Measurements from ENCODE around the gene PRSS8.
"Not testable (repeated sequence)": the region's sequence is repeated elsewhere in the genome, so short reads cannot be mapped to it uniquely, and the experiment has no call there.

The PRSS8 gene

DNA sequence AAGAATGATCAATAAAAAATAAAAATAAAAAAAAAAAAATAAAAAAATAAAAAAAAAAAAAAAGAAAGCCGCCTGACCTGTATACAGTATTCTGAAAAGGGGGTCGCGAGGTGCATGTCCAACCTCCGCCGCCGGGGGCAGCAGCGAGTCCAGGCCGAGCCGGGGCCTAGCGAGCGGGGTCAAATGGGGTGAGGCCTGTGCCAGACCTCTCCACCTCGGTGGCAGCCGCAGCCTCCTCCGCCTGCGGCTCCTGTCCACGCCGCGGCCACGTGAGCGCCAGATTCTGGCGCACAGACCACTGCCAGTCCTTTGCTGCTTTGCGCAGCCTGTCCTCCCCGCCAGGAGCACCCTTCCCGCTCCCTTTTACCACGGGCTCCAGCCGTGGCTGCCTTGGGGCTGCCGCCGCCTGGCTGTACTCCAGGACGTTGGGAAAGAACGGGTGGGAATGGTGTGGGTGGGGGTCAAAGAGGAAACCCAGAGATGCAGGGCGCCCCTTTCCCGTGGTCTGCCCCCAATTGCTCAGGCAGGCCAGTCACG, 29.8 kb downstream of the PRSS8 start:
- Histone ChIP-seq H3K27me3 (replicated peaks; ENCODE audit: control insufficient read depth, insufficient read depth, low read length, poor library complexity, severe bottlenecking) (no peaks in the 10 kb centered on the region), H3K36me3 (ENCODE audit: control insufficient read depth, insufficient read depth, low read length) (peaks cover 8% of the 10 kb centered on the region), H3K9me3 (ENCODE audit: control insufficient read depth, low read length) (no peaks in the 10 kb centered on the region), H3K4me3 (ENCODE audit: insufficient read depth, low read depth, low read length, poor library complexity, severe bottlenecking) (no peak overlapping the region), H3K27ac (ENCODE audit: insufficient read depth, low read length, poor library complexity, severe bottlenecking) (no peak overlapping the region), H3K4me1 (ENCODE audit: control insufficient read depth, insufficient read depth, low read length, poor library complexity, severe bottlenecking) (peaks cover 10% of the 10 kb centered on the region)
- peak; percentile 56 to 65 (median 65) for DNase-seq

DNA sequence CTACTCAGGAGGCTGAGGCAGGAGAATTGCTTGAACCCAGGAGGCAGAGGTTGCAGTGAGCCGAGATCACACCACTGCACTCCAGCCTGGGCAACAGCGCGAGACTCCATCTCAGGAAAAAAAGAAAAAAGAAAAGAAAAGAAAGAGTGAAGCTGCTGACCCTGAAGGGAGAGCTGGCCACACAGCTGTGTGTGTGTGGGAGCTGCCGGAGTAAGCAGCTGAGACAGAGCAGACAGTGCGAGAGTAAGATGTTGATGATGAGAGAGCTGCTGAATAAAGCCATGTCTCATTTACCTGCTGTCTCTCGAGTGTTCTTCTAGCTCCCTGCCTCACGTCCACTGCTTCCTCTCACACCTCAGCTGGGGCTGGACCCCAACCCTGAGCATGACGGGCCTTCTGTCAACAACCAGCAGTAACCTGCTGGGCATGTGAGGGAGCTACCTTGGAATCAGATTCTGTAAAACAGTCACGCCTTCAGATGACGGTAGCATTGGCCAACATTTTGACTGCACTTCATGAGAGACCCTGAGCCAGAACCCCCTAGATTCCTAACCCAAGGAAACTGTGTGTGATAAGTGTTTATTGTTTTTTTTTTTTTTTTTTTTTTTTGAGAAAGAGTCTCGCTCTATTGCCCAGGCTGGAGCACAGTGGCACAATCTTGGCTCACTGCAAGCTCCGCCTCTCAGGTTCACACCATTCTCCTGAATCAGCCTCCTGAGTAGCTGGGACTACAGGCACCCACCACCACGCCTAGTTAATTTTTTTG, 34.5 kb downstream of the PRSS8 start:
- not testable (repeated sequence) for H3K9me3 ChIP-seq (ENCODE audit: control insufficient read depth, low read length); H3K27ac ChIP-seq (ENCODE audit: insufficient read depth, low read length, poor library complexity, severe bottlenecking)

DNA sequence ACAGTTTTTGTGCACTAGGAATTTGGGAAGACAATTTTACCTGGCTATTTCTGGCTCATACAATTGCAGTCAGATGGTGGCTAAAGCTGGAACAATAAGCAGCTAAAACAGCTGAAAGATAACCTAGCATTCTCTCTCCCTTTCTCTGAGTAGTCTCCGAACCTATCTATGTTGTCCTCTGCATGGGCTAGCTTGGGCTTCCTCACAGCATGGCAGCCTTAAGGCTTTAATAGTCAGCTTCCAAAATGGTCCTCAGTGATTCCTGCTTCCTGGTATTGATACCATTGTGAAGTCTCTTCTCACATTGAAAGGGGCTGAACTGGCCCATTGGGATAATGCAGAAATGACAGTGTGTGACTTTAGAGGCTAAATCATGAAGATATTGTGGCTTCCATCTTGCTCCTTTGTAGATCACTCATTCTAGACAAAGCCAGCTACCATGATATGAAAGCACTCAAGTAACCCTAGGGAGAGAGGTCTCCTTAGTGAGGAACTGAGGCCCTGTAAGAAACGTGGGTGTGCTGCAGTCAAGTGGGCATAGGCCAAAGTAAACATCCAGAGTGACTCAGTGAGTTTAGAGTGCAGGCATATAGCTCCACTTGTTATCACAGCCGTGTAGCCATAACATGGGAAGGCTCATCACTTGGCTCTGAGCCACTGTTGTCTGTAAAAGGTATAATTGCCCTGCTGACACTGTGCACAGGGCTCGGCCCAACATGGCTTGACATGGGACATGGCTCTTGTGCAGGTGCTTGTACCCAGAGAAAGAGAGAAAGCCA, 35.5 kb downstream of the PRSS8 start:
- no peak overlapping the region for H3K4me3 ChIP-seq (ENCODE audit: insufficient read depth, low read depth, low read length, poor library complexity, severe bottlenecking)
- no peaks in the 10 kb centered on the region for H3K36me3 ChIP-seq (ENCODE audit: control insufficient read depth, insufficient read depth, low read length)
- no peaks in the 10 kb centered on the region for H3K9me3 ChIP-seq (ENCODE audit: control insufficient read depth, low read length)
- no peak for DNase-seq
- H3K27me3 ChIP-seq (replicated peaks; ENCODE audit: control insufficient read depth, insufficient read depth, low read length, poor library complexity, severe bottlenecking), result no peaks in the 10 kb centered on the region
- no peaks in the 10 kb centered on the region for H3K4me1 ChIP-seq (ENCODE audit: control insufficient read depth, insufficient read depth, low read length, poor library complexity, severe bottlenecking)
- H3K27ac ChIP-seq (ENCODE audit: insufficient read depth, low read length, poor library complexity, severe bottlenecking), result no peak overlapping the region

More for the DNA sequence above, 34.5 kb downstream of the PRSS8 start:
- not testable (repeated sequence) for H3K4me3 ChIP-seq (ENCODE audit: insufficient read depth, low read depth, low read length, poor library complexity, severe bottlenecking); H3K36me3 ChIP-seq (ENCODE audit: control insufficient read depth, insufficient read depth, low read length); DNase-seq; H3K27me3 ChIP-seq (replicated peaks; ENCODE audit: control insufficient read depth, insufficient read depth, low read length, poor library complexity, severe bottlenecking); H3K4me1 ChIP-seq (ENCODE audit: control insufficient read depth, insufficient read depth, low read length, poor library complexity, severe bottlenecking)

DNA sequence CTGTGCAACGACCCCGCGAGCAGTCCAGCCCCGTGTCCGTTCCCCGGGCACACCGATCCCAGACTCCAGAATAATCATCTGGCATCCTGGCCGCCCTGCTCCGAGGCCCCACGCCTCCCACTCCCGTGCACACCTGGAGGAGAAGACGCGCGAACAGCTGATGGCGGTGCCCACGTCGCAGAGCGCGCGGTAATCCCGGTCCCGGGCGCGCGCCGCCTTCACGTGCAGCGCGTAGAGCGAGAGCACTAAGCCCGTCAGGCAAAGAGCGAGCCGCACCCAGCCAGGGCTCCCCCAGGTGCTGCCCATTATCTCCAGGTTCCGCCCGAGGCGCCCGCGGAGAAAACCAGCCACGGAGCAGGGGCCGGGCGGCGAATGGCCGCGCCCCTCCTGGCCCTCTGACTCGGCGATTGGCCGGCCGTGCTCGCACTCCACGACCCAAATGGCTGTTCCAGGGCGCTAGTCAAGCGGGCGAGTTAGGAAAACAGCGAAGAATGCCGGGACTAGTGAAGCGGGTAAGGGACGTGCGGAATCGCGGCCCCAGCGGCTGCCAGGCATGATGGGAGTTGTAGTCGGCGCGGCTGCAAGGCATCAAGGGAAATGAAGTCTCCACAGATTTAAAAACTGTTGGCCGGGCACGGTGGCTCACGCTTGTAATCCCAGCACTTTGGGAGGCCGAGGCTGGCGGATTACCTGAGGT, 41.0 kb downstream of the PRSS8 start, which contains the start of gene VKORC1:
Gene VKORC1, minus strand, starts transcription at position 374 of the 697 bp plus-strand sequence. Its CDS starts 68 bp downstream, at position 306.
- Histone ChIP-seq H3K27ac (ENCODE audit: insufficient read depth, low read length, poor library complexity, severe bottlenecking) (peak within 1 kb of the TSS; percentile 77), H3K9me3 (ENCODE audit: control insufficient read depth, low read length) (no peaks in the 10 kb centered on the region), H3K27me3 (replicated peaks; ENCODE audit: control insufficient read depth, insufficient read depth, low read length, poor library complexity, severe bottlenecking) (no peaks in the 10 kb centered on the region), H3K4me3 (ENCODE audit: insufficient read depth, low read depth, low read length, poor library complexity, severe bottlenecking) (peak within 1 kb of the TSS; percentile 87), H3K36me3 (ENCODE audit: control insufficient read depth, insufficient read depth, low read length) (peaks cover 16% of the 10 kb centered on the region), H3K4me1 (ENCODE audit: control insufficient read depth, insufficient read depth, low read length, poor library complexity, severe bottlenecking) (peaks cover 8% of the 10 kb centered on the region)
- DNase-seq, result peak; percentile 78 to 83 (median 80)

DNA sequence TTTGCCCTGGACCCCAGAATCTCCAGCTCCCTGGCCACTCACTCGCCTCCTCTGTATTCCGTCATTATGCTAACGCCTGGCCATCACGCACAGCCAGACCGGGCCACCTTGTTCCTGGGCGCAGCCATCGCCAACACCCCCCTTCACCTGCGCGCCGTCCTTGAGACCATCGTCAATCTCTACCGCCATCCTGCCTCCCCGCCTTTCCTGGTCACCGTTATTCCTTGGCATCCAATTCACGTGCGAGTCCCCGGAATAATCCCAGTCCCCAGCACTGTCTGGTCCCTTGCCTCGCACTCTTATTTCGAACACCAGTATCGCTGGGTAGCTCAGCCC, 41.5 kb downstream of the PRSS8 start:
- peak overlapping the region; percentile 77 for H3K27ac ChIP-seq (ENCODE audit: insufficient read depth, low read length, poor library complexity, severe bottlenecking)
- DNase-seq, result no peak
- H3K27me3 ChIP-seq (replicated peaks; ENCODE audit: control insufficient read depth, insufficient read depth, low read length, poor library complexity, severe bottlenecking), result no peaks in the 10 kb centered on the region
- peaks cover 16% of the 10 kb centered on the region for H3K36me3 ChIP-seq (ENCODE audit: control insufficient read depth, insufficient read depth, low read length)
- peak overlapping the region; percentile 87 for H3K4me3 ChIP-seq (ENCODE audit: insufficient read depth, low read depth, low read length, poor library complexity, severe bottlenecking)
- peaks cover 8% of the 10 kb centered on the region for H3K4me1 ChIP-seq (ENCODE audit: control insufficient read depth, insufficient read depth, low read length, poor library complexity, severe bottlenecking)
- no peaks in the 10 kb centered on the region for H3K9me3 ChIP-seq (ENCODE audit: control insufficient read depth, low read length)

DNA sequence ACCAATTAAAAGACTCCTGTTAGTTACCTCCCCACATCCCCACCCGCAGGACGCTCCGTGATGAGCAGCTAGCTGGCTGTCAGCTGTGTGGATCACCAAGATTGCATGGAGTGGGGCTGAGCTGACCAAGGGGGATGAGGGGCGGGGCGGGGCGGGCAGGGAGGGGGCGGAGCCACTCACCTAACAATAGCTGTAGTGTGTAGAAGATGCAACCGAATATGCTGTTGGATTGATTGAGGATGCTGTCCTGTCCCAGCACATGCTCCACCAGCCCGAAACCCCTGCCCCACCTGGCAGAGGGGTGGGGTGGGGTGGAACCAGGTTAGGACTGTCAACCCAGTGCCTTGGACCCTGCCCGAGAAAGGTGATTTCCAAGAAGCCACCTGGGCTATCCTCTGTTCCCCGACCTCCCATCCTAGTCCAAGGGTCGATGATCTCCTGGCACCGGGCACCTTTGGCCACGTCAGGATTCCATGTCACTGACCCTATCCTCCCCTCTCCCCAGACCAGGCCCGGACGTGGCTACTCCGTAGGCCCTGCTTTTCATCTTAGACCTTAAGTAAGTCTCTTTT, 42.3 kb downstream of the PRSS8 start:
- Histone ChIP-seq H3K27me3 (replicated peaks; ENCODE audit: control insufficient read depth, insufficient read depth, low read length, poor library complexity, severe bottlenecking) (no peaks in the 10 kb centered on the region), H3K9me3 (ENCODE audit: control insufficient read depth, low read length) (no peaks in the 10 kb centered on the region), H3K4me3 (ENCODE audit: insufficient read depth, low read depth, low read length, poor library complexity, severe bottlenecking) (no peak overlapping the region), H3K27ac (ENCODE audit: insufficient read depth, low read length, poor library complexity, severe bottlenecking) (no peak overlapping the region), H3K4me1 (ENCODE audit: control insufficient read depth, insufficient read depth, low read length, poor library complexity, severe bottlenecking) (peaks cover 8% of the 10 kb centered on the region), H3K36me3 (ENCODE audit: control insufficient read depth, insufficient read depth, low read length) (peaks cover 16% of the 10 kb centered on the region)
- DNase-seq, result no peak

DNA sequence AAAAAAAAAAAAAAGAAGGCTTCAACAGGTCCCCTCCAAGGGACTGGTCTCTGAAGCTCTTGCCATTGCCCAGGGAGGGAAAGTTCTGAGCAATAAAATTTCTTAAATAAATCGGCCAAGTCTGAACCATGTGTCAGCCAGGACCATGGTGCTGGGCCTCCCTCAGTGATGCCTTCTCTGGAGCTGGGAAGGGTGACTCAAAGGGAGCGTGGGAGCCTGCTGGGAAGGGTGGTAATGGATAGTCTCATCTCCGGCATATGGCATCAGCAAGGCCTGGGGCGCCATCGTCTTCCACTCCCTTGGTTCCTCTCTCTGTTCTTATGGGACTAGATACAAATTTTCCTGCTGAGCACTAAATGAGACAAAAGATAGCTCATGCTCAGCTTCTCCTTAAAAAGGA, 43.2 kb downstream of the PRSS8 start:
- DNase-seq, result no peak
- H3K9me3 ChIP-seq (ENCODE audit: control insufficient read depth, low read length), result no peaks in the 10 kb centered on the region
- peaks cover 8% of the 10 kb centered on the region for H3K4me1 ChIP-seq (ENCODE audit: control insufficient read depth, insufficient read depth, low read length, poor library complexity, severe bottlenecking)
- H3K36me3 ChIP-seq (ENCODE audit: control insufficient read depth, insufficient read depth, low read length), result peaks cover 16% of the 10 kb centered on the region
- H3K27ac ChIP-seq (ENCODE audit: insufficient read depth, low read length, poor library complexity, severe bottlenecking), result no peak overlapping the region
- no peaks in the 10 kb centered on the region for H3K27me3 ChIP-seq (replicated peaks; ENCODE audit: control insufficient read depth, insufficient read depth, low read length, poor library complexity, severe bottlenecking)
- no peak overlapping the region for H3K4me3 ChIP-seq (ENCODE audit: insufficient read depth, low read depth, low read length, poor library complexity, severe bottlenecking)

DNA sequence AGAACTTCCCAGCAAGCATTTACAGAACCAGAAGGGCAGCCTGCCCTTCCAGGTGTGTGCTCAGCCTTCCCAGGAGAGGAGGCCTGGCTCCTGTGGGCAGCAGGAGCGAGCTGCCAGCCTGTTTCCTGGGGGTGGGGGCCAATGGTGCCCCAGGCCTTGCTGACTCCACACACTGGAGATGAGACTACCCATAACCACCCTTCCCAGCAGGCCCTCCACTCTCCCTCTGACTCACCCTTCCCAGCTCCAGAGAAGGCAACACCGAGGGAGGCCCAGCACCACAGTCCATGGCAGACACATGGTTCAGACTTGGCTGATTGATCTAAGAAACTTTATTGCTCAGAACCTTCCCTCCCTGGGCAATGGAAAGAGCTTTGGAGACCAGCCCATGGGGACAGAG, 45.0 kb downstream of the PRSS8 start:
- H3K4me1 ChIP-seq (ENCODE audit: control insufficient read depth, insufficient read depth, low read length, poor library complexity, severe bottlenecking), result peaks cover 8% of the 10 kb centered on the region
- no peak for DNase-seq
- H3K36me3 ChIP-seq (ENCODE audit: control insufficient read depth, insufficient read depth, low read length), result peaks cover 19% of the 10 kb centered on the region
- no peaks in the 10 kb centered on the region for H3K27me3 ChIP-seq (replicated peaks; ENCODE audit: control insufficient read depth, insufficient read depth, low read length, poor library complexity, severe bottlenecking)
- no peak overlapping the region for H3K4me3 ChIP-seq (ENCODE audit: insufficient read depth, low read depth, low read length, poor library complexity, severe bottlenecking)
- H3K9me3 ChIP-seq (ENCODE audit: control insufficient read depth, low read length), result no peaks in the 10 kb centered on the region
- no peak overlapping the region for H3K27ac ChIP-seq (ENCODE audit: insufficient read depth, low read length, poor library complexity, severe bottlenecking)

DNA sequence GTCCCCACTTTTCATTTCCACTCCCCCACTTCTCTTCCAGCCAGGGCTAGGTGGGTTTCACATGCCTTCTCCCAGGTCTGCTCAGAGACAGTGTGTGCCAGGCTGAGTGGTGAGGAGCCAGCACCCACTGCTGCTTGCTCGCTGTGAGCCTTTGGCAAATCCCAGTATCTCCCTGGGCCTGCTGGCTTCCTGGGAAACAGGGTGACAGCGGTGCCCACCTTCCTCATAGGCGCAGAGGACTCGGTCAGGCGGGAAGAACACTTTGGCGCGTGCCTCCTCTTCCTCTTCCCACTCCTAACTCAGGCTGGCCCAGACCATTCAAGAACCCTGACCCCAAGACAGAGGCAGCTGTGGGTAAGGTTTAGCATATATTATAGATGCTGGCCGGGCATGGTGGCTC, 46.3 kb downstream of the PRSS8 start:
- peaks cover 8% of the 10 kb centered on the region for H3K4me1 ChIP-seq (ENCODE audit: control insufficient read depth, insufficient read depth, low read length, poor library complexity, severe bottlenecking)
- DNase-seq, result no peak
- peaks cover 22% of the 10 kb centered on the region for H3K36me3 ChIP-seq (ENCODE audit: control insufficient read depth, insufficient read depth, low read length)
- H3K27me3 ChIP-seq (replicated peaks; ENCODE audit: control insufficient read depth, insufficient read depth, low read length, poor library complexity, severe bottlenecking), result no peaks in the 10 kb centered on the region
- no peak overlapping the region for H3K4me3 ChIP-seq (ENCODE audit: insufficient read depth, low read depth, low read length, poor library complexity, severe bottlenecking)
- no peak overlapping the region for H3K27ac ChIP-seq (ENCODE audit: insufficient read depth, low read length, poor library complexity, severe bottlenecking)
- no peaks in the 10 kb centered on the region for H3K9me3 ChIP-seq (ENCODE audit: control insufficient read depth, low read length)

Data from effector memory CD4-positive, alpha-beta T cell (primary cell).